Measurements from ENCODE around the gene ZNF580.

GRCh38 chr19:55600662-55601028 is 40.2 kb upstream of the ZNF580 start:
- TF ChIP-seq CTCF (IDR thresholded peaks at IDR 0.05) (no peak), POLR2AphosphoS5 (IDR thresholded peaks at IDR 0.05) (no peak), POLR2A (IDR thresholded peaks at IDR 0.05) (no peak), EP300 (IDR thresholded peaks at IDR 0.05) (no peak)
